Fibroblast of lung (primary cell): Measurements from ENCODE around the gene DNAJA3. TPM values are rescaled to one million over a fixed set of nuclear protein-coding genes. Genes with fewer than 3 reads are reported as not detected.
A peak's percentile ranks its signal among the peaks of the same experiment; 100 is the strongest.

Experiments
- DNase-seq, 2 donors: peaks; one replicate each; pipeline versions ENCODE4 v3.0.0 to v3.0.0-alpha.2; 2010; ENCODE audit warnings: low read depth in 2 of 2
- H2AFZ ChIP-seq: 2 replicates; pipeline ENCODE4 v1.5.1; 2012; ENCODE audit warnings: low read length, control low read depth, inconsistent platforms
- H3K27ac ChIP-seq: 2 replicates; pipeline ENCODE4 v1.5.1; 2011; ENCODE audit warnings: low read length, control low read depth; ENCODE audit not compliant: insufficient read depth
- H3K27me3 ChIP-seq: 2 replicates; pipeline ENCODE4 v1.5.1; 2011; ENCODE audit warnings: mild to moderate bottlenecking, low read length; ENCODE audit not compliant: control insufficient read depth, insufficient read depth
- H3K36me3 ChIP-seq: 2 replicates; pipeline ENCODE4 v1.5.1; 2011; ENCODE audit warnings: low read length; ENCODE audit not compliant: control insufficient read depth, insufficient read depth
- H3K4me1 ChIP-seq: 2 replicates; pipeline ENCODE4 v1.5.1; 2011; ENCODE audit warnings: low read length; ENCODE audit not compliant: control insufficient read depth, insufficient read depth; ENCODE audit errors: extremely low read depth
- H3K4me2 ChIP-seq: 2 replicates; pipeline ENCODE4 v1.5.1; 2011; ENCODE audit warnings: low read length, control low read depth; ENCODE audit not compliant: insufficient read depth; ENCODE audit errors: extremely low read depth
- H3K4me3 ChIP-seq, 4 experiments: fragments of 200-600 bp in 1 of 4; sonication (generic) in 1 of 4; replicated peaks in 1 of 4; 2 replicates each; pipeline ENCODE4 v1.5.1; 2011 to 2016; ENCODE audit warnings: low read length in 4 of 4, low read depth in 3 of 4, mild to moderate bottlenecking in 3 of 4, control low read depth in 2 of 4, inconsistent platforms in 1 of 4, mixed read lengths in 1 of 4; ENCODE audit not compliant: insufficient read depth in 1 of 4; ENCODE audit errors: control extremely low read depth in 1 of 4
- H3K79me2 ChIP-seq: 2 replicates; pipeline ENCODE4 v1.5.1; 2012; ENCODE audit warnings: mild to moderate bottlenecking, low read length, inconsistent platforms; ENCODE audit not compliant: control insufficient read depth, insufficient read depth
- H3K9ac ChIP-seq: 2 replicates; pipeline ENCODE4 v1.5.1; 2011; ENCODE audit warnings: mild to moderate bottlenecking, low read length, control low read depth; ENCODE audit not compliant: insufficient read depth
- H3K9me3 ChIP-seq: 2 replicates; pipeline ENCODE4 v1.5.1; 2012; ENCODE audit warnings: low read depth, low read length; ENCODE audit not compliant: control insufficient read depth, insufficient read depth
- H4K20me1 ChIP-seq: 2 replicates; pipeline ENCODE4 v1.5.1; 2011; ENCODE audit warnings: low read length; ENCODE audit not compliant: control insufficient read depth, insufficient read depth; ENCODE audit errors: extremely low read depth
- EZH2 ChIP-seq: IDR thresholded peaks from 2 replicates; pipeline ENCODE4 v1.5.1; 2012; ENCODE audit warnings: low read length, control low read depth, mild to moderate bottlenecking; ENCODE audit errors: missing control alignments
- polyA plus RNA-seq, 2 donors: library from polyadenylated mRNA; depleted of rRNA in 1 of 2; stranded (reverse) in 1 of 2; unstranded in 1 of 2; fragments of >200 nt; gene quantifications; 2 replicates each; pipeline ENCODE4 v1.2.1, GENCODE V29; 2011 to 2012; ENCODE audit warnings: missing spikeins in 1 of 2
- total RNA-seq: library from RNA; depleted of rRNA; stranded (reverse); fragments of >200 nt; gene quantifications from 2 replicates; pipeline ENCODE4 v1.2.1, GENCODE V29; 2014
- TF ChIP-seq, protein P1 (sequence below), 2 donors: IDR thresholded peaks in 1 of 2; conservative IDR thresholded peaks in 1 of 2; 1 replicate in 1 of 2; 2 replicates in 1 of 2; pipeline ENCODE4 v1.5.1; 2011 to 2012; ENCODE audit warnings: low read length in 2 of 2, control low read depth in 1 of 2, inconsistent platforms in 1 of 2, low read depth in 1 of 2, mild to moderate bottlenecking in 1 of 2

The DNAJA3 gene
- total and polyA plus RNA-seq, 2 donors (not counting 1 experiment from before 2014, with no cell fraction given), result 27.8 to 66.1 TPM

- Histone ChIP-seq H4K20me1 (no peaks in the 10 kb centered on the region), H3K4me1 (peaks cover 10% of the 10 kb centered on the region), H3K36me3 (peaks cover 16% of the 10 kb centered on the region), H3K9ac (peak overlapping the region; percentile 24), H2AFZ (no peak overlapping the region), H3K27me3 (no peaks in the 10 kb centered on the region), H3K27ac (peak overlapping the region; percentile 80), H3K79me2 (no peaks in the 10 kb centered on the region), H3K4me3 (no peak overlapping the region), H3K4me2 (no peak overlapping the region), H3K9me3 (no peaks in the 10 kb centered on the region)
- peak in 1 of 2 donors; percentile 5 for DNase-seq
- no peak for TF ChIP-seq EZH2
- TF ChIP-seq, protein P1, sequence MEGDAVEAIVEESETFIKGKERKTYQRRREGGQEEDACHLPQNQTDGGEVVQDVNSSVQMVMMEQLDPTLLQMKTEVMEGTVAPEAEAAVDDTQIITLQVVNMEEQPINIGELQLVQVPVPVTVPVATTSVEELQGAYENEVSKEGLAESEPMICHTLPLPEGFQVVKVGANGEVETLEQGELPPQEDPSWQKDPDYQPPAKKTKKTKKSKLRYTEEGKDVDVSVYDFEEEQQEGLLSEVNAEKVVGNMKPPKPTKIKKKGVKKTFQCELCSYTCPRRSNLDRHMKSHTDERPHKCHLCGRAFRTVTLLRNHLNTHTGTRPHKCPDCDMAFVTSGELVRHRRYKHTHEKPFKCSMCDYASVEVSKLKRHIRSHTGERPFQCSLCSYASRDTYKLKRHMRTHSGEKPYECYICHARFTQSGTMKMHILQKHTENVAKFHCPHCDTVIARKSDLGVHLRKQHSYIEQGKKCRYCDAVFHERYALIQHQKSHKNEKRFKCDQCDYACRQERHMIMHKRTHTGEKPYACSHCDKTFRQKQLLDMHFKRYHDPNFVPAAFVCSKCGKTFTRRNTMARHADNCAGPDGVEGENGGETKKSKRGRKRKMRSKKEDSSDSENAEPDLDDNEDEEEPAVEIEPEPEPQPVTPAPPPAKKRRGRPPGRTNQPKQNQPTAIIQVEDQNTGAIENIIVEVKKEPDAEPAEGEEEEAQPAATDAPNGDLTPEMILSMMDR (conservative IDR thresholded peaks at IDR 0.05 in 1 of 2, IDR thresholded peaks at IDR 0.05 in 1 of 2; ENCODE audit: low read depth in 1 of 2, low read length in 2 of 2), result no peak
These were observed 38.0 kb downstream of the DNAJA3 start for GRCh38 chr16:4463522-4464163.

DNA sequence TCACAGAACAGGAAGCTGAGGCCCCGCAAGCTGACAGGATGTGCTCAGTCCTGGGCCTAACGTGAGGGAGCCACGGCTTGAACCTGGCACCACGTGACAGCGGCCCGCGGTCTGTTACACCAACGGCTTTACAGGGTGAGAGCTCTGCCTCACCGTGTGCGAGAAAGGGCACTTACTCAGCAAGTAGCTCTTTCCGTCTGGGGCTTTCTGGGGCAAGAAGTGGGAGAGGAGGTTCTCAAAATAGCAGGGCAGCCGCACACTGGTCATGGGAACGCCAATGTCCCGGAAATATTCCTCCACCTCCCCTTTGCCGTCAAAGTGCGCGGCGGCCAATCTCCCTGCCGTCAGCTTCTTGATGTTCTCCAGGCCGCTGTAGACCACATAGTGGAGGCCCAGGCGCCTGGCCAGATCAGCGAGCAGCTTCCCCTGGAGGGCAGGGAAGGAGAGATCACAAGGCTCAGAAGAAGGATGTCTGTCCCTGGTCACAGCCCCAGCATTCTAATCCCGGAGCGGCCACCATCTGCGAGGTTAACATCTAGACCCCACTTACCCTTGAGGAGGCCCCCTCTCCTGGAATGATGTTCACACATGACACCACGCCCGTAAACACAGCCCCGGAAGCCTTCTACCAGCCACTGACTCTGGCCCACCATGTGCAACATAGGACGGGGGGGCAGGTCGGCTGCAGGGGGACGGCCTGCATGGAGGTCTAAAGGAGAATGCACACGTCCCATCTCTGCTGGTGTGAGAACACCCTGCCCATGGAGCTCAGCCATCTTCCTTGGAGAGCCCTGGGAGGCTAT lies 40.5 kb downstream of the DNAJA3 start:
- Histone ChIP-seq H4K20me1 (no peaks in the 10 kb centered on the region), H2AFZ (no peak overlapping the region), H3K9me3 (no peaks in the 10 kb centered on the region), H3K4me1 (peaks cover 6% of the 10 kb centered on the region), H3K4me3 (no peak overlapping the region), H3K4me2 (no peak overlapping the region), H3K27me3 (no peaks in the 10 kb centered on the region), H3K36me3 (peaks cover 16% of the 10 kb centered on the region), H3K27ac (no peak overlapping the region), H3K9ac (no peak overlapping the region), H3K79me2 (no peaks in the 10 kb centered on the region)
- no peak for DNase-seq
- TF ChIP-seq, protein P1 (conservative IDR thresholded peaks at IDR 0.05 in 1 of 2, IDR thresholded peaks at IDR 0.05 in 1 of 2; ENCODE audit: low read depth in 1 of 2, low read length in 2 of 2), result no peak
- TF ChIP-seq EZH2, result no peak

DNA sequence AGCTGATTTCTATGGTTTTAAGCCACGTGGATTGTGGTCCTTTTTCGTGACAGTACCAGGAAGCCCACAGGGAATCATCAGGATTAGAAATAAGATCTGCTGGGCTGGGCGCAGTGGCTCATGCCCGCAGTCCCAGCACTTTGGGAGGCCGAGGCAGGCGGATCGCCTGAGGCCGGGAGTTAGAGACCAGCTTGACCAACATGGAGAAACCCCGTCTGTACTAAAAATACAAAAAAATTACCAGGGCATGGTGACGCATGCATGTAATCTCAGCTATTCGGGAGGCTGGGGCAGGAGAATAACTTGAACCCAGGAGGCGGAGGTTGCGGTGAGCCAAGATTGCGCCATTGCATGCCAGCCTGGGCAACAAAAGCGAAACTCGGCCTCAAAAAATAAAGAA lies 42.2 kb downstream of the DNAJA3 start:
- Histone ChIP-seq H3K4me1 (peaks cover 6% of the 10 kb centered on the region), H2AFZ (no peak overlapping the region), H3K27me3 (no peaks in the 10 kb centered on the region), H3K4me3 (no peak overlapping the region), H3K79me2 (no peaks in the 10 kb centered on the region), H3K36me3 (peaks cover 13% of the 10 kb centered on the region), H4K20me1 (no peaks in the 10 kb centered on the region), H3K4me2 (no peak overlapping the region), H3K9me3 (no peaks in the 10 kb centered on the region), H3K9ac (no peak overlapping the region), H3K27ac (no peak overlapping the region)
- DNase-seq, result no peak
- no peak for TF ChIP-seq EZH2
- TF ChIP-seq, protein P1 (conservative IDR thresholded peaks at IDR 0.05 in 1 of 2, IDR thresholded peaks at IDR 0.05 in 1 of 2; ENCODE audit: low read depth in 1 of 2, low read length in 2 of 2), result no peak
